ENCODE results near the gene TASL.

- TF ChIP-seq, protein P1, sequence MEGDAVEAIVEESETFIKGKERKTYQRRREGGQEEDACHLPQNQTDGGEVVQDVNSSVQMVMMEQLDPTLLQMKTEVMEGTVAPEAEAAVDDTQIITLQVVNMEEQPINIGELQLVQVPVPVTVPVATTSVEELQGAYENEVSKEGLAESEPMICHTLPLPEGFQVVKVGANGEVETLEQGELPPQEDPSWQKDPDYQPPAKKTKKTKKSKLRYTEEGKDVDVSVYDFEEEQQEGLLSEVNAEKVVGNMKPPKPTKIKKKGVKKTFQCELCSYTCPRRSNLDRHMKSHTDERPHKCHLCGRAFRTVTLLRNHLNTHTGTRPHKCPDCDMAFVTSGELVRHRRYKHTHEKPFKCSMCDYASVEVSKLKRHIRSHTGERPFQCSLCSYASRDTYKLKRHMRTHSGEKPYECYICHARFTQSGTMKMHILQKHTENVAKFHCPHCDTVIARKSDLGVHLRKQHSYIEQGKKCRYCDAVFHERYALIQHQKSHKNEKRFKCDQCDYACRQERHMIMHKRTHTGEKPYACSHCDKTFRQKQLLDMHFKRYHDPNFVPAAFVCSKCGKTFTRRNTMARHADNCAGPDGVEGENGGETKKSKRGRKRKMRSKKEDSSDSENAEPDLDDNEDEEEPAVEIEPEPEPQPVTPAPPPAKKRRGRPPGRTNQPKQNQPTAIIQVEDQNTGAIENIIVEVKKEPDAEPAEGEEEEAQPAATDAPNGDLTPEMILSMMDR (IDR thresholded peaks at IDR 0.05; ENCODE audit: borderline replicate concordance, extremely low read depth, low read length, poor library complexity, severe bottlenecking) = no peak
- TF ChIP-seq EZH2 (IDR thresholded peaks at IDR 0.05; ENCODE audit: borderline replicate concordance, low read depth, low read length, severe bottlenecking) = no peak
These were observed 16.1 kb upstream of the TASL start for GRCh38 chrX:30593440-30594200.

Data from DND-41 (cell line).